MCF 10A (cell line): ENCODE measurements around the gene CDRT4. TPM values are rescaled to one million over a fixed set of nuclear protein-coding genes. Genes with fewer than 3 reads are reported as not detected.

Source experiments
- BruUV-seq: library from RNA; stranded (reverse); fragments of 400-500 nt; replicated peaks from 2 replicates; lab custom pipeline; 2021; lab: Mats Ljungman, UMichigan
- CTCF ChIA-PET: fragments of 300-600 bp; sonication (Branson Sonifier 250); formaldehyde crosslinking; extraction: SDS; loops from one replicate; lab custom pipeline; 2021; ENCODE audit warnings: antibody characterized with exemption, inconsistent platforms; lab: Yijun Ruan, JAX
- POLR2A ChIA-PET: fragments of 300-600, 350-650 bp; sonication (Branson Sonifier 250); formaldehyde crosslinking; extraction: SDS; loops from one replicate; lab custom pipeline; 2020; ENCODE audit warnings: antibody characterized with exemption, inconsistent platforms; lab: Yijun Ruan, JAX
- DNase-seq: peaks from one replicate; pipeline ENCODE4 v3.0.0-alpha.2; 2018; ENCODE audit not compliant: unreplicated experiment
- H3K27ac Mint-ChIP-seq: one replicate; pipeline ENCODE4 v1.8.0; 2022; ENCODE audit warnings: mild to moderate bottlenecking, low read depth, mixed read lengths; ENCODE audit not compliant: unreplicated experiment
- H3K27me3 Mint-ChIP-seq: one replicate; pipeline ENCODE4 v1.8.0; 2022; ENCODE audit warnings: mixed read lengths; ENCODE audit not compliant: insufficient read depth, unreplicated experiment
- H3K36me3 Mint-ChIP-seq: one replicate; pipeline ENCODE4 v1.8.0; 2022; ENCODE audit warnings: mild to moderate bottlenecking, moderate library complexity, mixed read lengths; ENCODE audit not compliant: insufficient read depth, unreplicated experiment
- H3K4me1 Mint-ChIP-seq: one replicate; pipeline ENCODE4 v1.8.0; 2022; ENCODE audit warnings: mixed read lengths; ENCODE audit not compliant: insufficient read depth, unreplicated experiment
- H3K4me3 Mint-ChIP-seq: one replicate; pipeline ENCODE4 v1.8.0; 2022; ENCODE audit warnings: mild to moderate bottlenecking, moderate library complexity, mixed read lengths; ENCODE audit not compliant: unreplicated experiment
- H3K9me3 Mint-ChIP-seq: one replicate; pipeline ENCODE4 v1.8.0; 2022; ENCODE audit warnings: mixed read lengths; ENCODE audit not compliant: unreplicated experiment
- CTCF ChIP-seq: fragments of 200-600 bp; IDR thresholded peaks from one replicate; pipeline ENCODE4 v1.8.0; 2022; ENCODE audit warnings: antibody characterized with exemption, mild to moderate bottlenecking; ENCODE audit not compliant: unreplicated experiment
- intact Hi-C: fragments of 100-400 bp; cut with micrococcal nuclease; formaldehyde crosslinking; loops from 2 replicates; pipeline ENCODE4 v1.14.1; 2022
- total RNA-seq: library from RNA; stranded (reverse); gene quantifications from 2 replicates; pipeline ENCODE4 v1.2.3, GENCODE V29; 2022

Gene CDRT4
- total RNA-seq, 1 experiment from 2014 or later, result 11.3 TPM

- no peak for TF ChIP-seq CTCF
- no TSS peak for BruUV-seq
- intact Hi-C loops, result no loop called here
- ChIA-PET CTCF (interaction anchor here (1.3 to 2.1 kb wide), 2 partner anchors 21 to 45 kb away, joined by 5 to 7 read pairs; no protein-coding TSS in a partner anchor), POLR2A (no interaction called here)
- no peak overlapping the region for H3K27ac Mint-ChIP-seq
- peaks cover 8% of the 10 kb centered on the region for H3K9me3 Mint-ChIP-seq
- no peaks in the 10 kb centered on the region for H3K27me3 Mint-ChIP-seq
- H3K4me1 Mint-ChIP-seq, result peaks cover 3% of the 10 kb centered on the region
- peaks cover 6% of the 10 kb centered on the region for H3K36me3 Mint-ChIP-seq
- DNase-seq, result no peak
- H3K4me3 Mint-ChIP-seq, result no peak overlapping the region
Observed at GRCh38 chr17:15457723-15458094, 9.7 kb downstream of the CDRT4 start.

GRCh38 chr17:15456972-15457722 is 10.3 kb downstream of the CDRT4 start:
- Mint-ChIP-seq H3K4me3 (no peak overlapping the region), H3K27me3 (no peaks in the 10 kb centered on the region), H3K9me3 (peaks cover 8% of the 10 kb centered on the region), H3K27ac (no peak overlapping the region), H3K4me1 (no peaks in the 10 kb centered on the region), H3K36me3 (peaks cover 6% of the 10 kb centered on the region)
- intact Hi-C loops, result no loop called here
- no peak for DNase-seq
- no TSS peak for BruUV-seq
- POLR2A ChIA-PET, result no interaction called here
- CTCF ChIA-PET, result interaction anchor here (2.1 kb wide), 1 partner anchor 20 kb away, joined by 7 read pairs; no protein-coding TSS in a partner anchor
- no peak for TF ChIP-seq CTCF

- no TSS peak for BruUV-seq
- ChIA-PET CTCF (interaction anchor here (0.6 to 2.1 kb wide), 2 partner anchors 20 to 124 kb away, joined by 3 to 7 read pairs; no protein-coding TSS in a partner anchor), POLR2A (no interaction called here)
- Mint-ChIP-seq H3K9me3 (peaks cover 8% of the 10 kb centered on the region), H3K36me3 (peaks cover 6% of the 10 kb centered on the region), H3K27ac (no peak overlapping the region), H3K4me1 (no peaks in the 10 kb centered on the region), H3K27me3 (no peaks in the 10 kb centered on the region), H3K4me3 (no peak overlapping the region)
- DNase-seq, result no peak
- intact Hi-C loops, result no loop called here
- no peak for TF ChIP-seq CTCF
Observed at GRCh38 chr17:15456496-15456895, 10.9 kb downstream of the CDRT4 start.

DNA sequence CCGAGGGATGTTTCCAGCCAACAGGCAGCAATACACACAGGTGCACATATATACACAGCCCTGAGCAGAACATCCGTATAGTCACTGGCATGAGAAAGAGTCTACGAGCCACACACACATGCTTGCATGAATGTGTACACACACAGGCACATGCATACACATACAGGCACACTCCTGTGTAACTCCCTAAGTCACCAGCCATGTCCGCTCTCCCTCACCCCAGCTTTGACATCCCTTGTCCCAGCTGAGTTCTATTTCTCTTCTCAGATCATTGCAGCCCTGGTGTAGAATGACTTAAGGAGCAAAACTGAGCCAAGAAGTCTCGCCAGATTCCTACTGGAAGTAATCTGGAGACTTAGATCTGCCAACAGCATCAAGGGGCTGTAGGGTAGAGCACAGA is 13.1 kb downstream of the CDRT4 start:
- no peak for DNase-seq
- no peaks in the 10 kb centered on the region for H3K4me1 Mint-ChIP-seq
- intact Hi-C loops, result no loop called here
- H3K27me3 Mint-ChIP-seq, result no peaks in the 10 kb centered on the region
- no peak overlapping the region for H3K27ac Mint-ChIP-seq
- no TSS peak for BruUV-seq
- ChIA-PET POLR2A (no interaction called here), CTCF (interaction anchor here (0.6 kb wide), 1 partner anchor 101 kb away, joined by 3 read pairs; no protein-coding TSS in a partner anchor)
- H3K36me3 Mint-ChIP-seq, result no peaks in the 10 kb centered on the region
- no peak overlapping the region for H3K4me3 Mint-ChIP-seq
- peaks cover 8% of the 10 kb centered on the region for H3K9me3 Mint-ChIP-seq
- TF ChIP-seq CTCF, result no peak
